GM18520 (cell line): ENCODE results near the gene POLN.

Experiments
- ATAC-seq: cut with Tn5 transposase; IDR thresholded peaks from one replicate; pipeline ENCODE4 v1.9.1; 2021; ENCODE audit not compliant: unreplicated experiment

The POLN gene

DNA sequence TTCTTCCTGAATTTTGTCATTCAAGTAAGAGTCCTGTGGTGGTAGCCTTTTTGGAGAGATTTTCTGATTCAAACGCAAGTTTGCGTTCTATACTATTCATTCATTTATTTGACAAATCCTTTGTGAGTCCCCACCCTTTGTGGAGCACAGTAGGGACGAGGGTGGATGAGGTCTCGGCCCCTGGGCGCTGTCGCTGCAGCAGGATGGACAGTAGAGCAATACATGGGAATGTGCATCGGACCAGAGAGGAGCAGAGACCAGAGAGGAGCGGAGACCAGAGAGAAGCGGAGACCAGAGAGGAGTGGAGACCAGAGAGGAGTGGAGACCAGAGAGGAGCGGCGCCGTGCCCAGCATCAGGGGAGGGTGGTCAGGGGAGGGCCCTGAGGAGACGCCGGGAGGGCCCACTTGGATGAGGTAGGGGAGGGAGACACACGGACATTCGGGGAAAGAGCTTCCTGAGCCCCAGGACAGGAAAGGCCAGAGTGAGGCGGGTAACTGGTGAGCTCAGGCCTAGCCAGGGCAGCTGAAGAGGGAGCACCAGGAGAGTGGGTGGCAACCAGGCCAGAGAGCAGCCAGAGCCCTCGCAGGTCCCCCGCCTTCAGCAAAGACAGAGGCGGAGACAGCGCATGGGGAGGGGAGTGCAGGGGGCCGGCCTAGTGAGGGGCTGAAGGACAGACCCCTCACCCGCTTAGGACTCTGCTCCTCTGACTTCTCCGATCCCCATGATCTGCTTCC, 115.4 kb downstream of the POLN start:
- no peak for ATAC-seq

DNA sequence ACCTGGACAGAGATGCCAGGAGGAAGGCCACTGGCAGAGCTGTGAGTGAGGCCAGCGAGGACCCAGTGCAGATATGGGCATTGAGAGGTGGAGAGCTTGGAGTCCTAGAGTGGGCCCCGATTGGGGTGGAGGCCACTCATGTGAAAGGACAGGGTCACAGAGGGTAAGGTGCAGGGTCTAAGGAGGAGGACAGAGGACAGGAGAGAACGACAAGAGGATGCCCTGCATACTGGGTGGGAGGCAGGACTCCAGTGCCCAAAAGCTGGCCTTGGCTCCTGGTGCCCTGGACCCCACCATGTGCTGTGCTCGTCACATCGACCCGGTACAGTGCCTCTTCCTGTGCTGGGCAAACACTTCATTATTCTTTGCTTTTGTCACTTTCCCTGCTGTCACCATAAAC, 116.1 kb downstream of the POLN start:
- ATAC-seq = no peak

DNA sequence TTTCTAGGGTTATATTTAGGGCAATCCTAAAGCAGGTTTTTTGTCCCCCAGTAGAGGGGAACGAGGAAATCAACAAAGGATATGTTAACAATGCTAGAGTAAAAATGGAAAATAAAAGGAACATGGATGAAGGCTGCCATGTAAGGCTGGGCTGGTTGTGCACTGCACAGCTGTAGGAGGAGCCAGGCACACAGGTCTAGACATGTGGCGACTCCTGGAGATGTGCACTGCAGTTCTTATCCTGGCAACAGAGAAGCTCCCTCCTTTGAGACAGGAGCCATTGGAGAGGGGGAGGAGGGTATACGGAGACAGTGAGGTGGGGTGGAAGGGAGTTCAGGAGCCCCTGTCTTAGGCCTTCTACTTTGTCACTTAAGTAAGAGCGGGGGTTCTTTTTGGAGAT, 116.9 kb downstream of the POLN start:
- no peak for ATAC-seq

DNA sequence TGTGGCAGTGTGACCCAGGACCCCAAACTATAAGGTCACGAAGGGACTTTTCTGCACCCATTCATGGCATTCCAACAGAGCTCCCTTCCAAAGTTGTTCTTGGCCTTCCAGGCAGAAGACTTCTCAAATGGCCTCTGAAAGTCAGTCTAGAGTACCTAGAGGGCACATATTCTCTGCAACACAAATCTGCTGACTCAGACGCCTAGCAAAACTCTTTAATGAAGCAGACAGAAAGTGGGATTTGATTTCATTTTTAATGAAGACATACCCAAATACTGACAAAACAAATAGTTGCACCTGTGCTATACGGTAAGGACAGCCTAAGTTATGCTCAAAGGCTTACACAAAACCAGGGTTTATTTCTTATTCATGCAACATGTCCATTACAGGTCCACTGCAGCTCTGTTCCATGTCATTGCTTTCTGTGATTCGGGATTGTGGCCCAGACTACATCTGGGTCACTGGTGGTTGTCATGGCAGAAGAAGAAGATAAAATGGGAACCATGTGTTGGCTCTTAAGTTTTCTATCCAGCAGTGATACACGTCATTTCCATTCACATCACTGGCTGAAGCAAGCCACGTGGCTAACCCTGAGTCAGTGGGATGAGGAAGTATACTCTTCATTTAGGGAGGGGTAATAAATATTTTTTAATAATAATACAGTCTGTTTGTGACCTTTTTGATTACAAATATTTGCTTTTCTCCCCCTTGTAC, 125.1 kb downstream of the POLN start:
- no peak for ATAC-seq

DNA sequence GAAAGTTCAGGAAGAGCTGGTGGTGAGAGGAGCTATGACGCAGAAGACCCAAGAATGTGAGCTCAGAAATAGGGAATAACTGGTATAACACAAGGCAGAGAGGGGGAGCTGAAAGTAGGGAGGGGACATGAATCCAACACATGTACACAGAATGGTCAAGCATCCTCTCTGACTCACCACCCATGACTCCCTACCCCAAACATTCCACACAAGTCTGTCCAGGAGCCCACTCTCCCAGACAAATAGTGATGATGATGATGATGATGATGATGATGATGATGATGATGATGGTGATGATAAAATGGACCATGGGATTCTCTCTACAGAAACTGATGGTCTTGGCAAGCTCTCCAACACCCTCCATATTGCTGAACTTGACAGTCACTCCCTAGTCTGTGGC, 136.4 kb downstream of the POLN start:
- ATAC-seq = no peak

DNA sequence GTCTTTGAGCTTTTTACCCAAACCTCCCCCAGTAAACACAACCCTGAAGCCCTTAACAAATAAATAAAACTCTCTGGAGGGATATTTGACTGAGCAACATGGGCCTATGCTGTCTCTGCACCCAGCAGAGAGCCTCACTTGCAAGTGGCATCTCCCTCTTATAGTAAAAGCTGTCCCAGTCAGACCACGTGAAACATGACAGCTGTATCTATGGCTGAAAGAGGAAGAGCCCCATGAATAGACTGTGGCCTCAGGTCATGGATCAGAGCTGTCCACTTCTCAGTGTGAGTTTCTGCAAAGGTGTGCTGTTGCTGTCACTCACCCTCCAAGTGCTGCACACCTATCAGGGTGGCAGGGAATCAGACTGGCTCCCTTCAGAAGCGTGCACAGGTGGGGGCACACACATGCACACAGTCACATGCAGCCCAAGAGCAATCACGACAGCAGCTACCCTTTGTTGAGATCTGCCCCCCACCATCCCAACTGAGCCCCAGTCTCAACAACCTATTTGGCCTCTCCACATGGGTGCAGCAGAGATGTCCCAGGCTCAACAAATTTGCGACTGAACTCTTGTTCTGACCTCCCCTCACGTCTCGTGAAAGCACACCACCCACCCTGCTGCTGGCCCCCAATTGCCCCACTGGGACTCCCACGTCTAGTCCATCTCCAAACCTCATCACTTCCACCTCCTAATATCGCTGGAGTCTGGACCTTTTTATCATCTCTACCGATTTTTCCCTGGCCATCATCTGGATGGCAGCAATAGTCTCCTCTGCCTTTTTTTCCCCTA, 137.2 kb downstream of the POLN start:
- ATAC-seq = no peak

DNA sequence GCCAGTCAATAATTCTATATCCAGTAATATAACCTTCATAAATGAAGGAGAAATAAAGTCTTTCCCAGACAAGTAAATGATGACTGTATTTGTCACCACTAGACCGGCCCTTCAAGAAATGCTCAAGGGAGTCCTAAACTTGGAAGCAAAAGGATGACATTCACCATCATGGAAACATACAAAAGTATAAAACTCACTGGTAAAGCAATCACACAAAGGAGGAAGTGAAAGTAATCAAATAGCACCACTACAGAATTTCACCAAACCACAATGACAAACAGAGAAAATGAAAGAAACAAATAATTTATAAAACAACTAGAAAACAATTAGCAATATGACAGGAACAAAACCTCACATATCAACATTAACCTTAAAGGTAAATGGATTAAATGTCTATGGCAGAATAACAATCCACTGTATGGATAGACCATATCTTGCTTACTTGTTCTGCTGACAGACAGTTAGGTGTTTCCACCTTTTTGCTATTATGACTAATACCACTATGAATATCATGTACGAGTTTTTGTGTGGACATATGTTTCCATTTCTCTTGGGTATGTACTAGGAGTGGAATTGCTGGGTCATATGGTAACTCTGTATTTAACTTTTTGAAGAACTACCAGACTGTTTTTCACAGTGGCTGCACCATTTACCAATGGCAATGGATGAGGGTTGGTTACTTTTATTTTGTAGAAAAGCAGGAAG, 137.9 kb downstream of the POLN start:
- no peak for ATAC-seq

DNA sequence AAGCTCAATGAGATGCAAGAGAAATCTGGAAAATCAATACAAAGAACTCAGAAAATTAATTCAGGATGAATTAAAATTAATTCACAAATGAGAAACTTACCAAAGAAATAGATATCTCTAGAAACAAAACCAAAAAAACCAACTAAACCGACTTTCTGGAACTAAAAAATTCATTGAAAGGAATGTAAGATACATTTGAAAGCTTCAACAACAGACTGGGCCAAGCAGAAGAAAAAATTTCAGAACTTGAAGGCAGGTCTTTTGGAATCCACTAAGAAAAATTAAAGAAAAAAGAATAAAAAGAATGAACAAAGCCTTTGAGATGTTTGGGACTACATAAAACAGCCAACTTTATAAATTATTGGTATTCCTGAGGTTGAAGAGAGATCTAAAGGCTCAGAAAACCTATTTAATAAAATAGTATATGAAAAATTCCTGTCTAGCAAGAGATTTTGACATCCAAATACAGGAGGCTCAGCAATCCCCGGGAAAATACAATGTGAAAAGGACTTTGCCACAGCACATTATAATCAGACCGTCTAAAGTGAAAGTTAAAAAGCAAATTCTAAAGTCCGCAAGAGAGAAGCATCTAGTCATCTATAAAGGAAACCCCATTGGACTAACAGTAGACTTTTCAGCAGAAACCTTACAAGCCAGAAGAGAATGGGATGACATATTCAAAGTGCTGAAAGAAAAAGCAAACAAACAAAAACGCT, 138.6 kb downstream of the POLN start:
- no peak for ATAC-seq

DNA sequence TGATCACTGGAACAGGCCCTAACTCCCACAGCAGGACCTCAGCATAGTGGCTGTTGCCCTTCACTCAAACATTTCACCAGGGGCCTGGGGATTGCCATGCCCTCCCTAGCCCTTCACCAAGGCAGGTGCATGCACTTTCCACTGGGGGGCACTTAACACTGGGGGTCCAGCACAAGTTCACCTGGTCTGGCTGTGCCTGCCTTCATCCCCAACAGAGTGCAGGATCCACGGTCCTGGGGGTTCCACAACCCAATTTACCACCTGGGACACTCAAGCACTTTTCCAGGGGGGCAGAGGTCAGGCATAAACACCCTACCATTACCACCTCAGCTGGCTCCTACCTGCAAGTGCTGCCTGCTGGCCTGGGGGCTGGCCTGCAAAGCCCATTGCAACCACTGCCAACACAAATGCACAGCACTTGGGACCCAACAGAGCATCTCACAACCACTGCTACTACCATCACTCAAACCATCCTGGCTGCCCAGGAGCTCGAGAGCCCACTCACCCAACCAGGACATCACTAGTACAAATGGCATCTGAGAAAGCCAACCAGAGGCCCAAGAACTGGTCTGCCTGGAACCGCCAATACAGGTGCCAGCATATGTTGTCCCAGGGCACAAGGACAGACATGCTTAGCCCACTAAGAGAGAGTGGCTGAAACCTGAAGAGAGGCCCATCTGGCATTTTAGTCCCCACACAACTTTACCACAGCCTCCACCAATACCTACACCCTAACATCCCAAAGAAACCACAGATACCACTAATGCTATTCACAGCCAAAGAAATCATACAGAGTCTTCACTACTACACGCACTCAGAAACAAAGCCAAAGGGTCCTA, 139.7 kb downstream of the POLN start:
- ATAC-seq = no peak

DNA sequence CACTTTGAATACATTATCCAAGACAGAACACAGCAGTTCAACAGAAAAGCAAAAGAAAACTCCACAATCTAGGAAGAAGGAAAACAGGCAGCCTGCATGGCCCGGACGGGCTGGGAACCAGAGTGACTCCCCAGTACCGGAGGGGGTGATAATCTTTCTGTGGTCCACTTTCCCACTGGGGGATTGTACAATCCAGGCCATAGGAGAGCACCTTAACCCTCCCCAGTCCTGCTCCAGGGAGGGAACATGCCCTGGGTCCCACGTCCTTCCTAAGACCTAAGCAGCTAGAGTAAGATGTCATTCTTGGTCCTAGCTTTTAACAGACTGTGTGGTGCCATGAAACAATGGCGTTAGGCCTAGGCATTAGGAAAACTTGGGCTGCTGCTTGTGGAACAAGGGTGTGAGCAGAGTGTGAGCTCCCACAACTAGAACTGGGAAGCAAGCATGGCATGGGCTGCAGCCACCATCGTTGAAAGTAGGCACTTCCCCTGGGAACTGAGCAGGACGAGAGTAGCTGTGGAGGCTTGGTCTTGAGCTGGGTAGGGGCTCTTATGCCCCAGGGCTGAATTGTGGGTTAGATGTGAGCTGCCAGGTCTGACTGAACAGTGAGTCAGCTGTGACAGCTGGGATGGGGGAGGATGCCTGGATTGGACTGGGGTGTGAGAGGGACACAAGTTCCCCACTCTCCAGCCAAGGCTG, 140.4 kb downstream of the POLN start:
- ATAC-seq = no peak

DNA sequence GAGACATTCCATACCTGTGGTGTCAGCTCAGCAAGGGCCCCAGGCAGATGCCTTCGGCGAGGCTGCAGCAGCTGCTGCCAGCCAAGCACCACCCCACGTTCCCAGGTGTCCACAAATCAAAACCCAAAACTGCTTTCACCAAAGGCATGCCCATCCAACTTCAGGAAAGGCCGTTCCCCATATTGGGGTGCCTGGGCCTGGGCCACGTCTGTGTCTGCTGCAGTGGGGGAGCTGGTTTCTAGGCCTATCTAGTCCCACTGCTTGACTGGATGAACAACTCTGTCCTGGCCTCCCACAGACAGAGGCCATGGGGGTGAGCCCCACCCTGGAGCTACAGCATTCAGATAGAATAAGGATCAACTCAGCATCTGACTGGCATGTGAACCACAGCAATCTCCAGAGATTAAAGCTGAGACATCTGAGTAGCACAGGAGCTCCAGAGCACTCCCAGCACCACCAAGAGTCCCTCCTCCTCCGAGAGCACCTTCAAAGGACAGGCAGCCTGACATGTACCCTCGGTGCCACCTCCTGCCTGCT, 145.8 kb downstream of the POLN start:
- ATAC-seq = no peak

DNA sequence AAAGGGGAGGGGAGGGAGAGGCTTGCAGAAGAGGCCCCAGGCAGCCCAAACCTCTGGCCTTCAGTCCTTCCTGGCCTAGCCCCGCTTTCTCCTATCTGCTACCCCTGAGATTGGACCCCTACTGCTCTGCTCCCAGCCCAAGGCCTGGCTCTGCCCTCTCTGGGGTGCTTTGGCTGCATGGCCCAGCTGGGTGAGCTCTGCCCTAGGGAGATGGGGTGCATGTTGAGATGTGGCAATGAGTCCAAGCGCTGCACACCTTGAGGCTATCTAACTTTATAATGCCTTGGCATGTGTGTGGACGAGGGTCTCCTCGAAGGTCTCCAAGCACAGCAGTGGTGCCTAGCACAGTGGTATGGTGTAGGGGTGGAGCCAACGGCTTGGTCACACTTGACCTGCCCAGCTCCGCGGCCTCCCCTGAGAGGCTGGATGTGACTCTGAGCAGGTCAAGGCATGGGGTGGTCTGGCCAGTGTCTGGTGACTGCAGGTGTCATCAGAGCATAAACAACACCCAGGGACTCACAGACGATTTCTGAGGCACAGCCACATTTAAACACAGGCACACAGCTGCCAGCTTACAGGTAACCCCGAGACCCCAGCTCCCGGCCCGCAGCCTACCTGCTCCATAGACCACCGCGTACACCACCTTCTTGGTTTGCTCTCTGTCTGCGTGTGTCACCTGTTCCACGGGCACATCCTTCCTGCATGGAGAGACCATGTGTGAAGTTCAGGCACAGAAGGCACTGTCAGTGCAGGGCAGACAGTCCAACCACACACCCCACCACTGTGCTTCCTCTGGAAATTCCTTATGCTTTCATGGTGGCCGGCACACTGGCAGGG, 146.5 kb downstream of the POLN start:
- ATAC-seq = no peak

DNA sequence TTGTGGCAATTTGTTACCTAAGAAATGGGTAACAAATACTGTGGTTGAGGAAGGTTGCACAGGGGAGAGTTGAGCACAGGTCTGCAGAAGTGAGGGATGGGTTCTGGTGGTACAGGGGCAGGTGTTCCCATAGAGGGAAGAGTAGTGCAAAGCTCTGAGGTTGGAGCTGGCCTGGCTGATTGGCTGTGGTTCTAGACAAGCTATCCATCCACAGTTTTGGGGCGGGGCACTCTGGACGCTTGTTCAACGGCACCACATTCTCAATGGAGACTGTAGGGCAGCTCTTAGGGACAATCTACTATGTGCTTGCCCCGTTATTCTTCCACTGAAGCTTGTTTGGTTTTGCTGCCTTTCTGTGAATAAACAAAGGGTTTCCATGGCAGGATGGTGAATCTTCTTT, 147.4 kb downstream of the POLN start:
- no peak for ATAC-seq

DNA sequence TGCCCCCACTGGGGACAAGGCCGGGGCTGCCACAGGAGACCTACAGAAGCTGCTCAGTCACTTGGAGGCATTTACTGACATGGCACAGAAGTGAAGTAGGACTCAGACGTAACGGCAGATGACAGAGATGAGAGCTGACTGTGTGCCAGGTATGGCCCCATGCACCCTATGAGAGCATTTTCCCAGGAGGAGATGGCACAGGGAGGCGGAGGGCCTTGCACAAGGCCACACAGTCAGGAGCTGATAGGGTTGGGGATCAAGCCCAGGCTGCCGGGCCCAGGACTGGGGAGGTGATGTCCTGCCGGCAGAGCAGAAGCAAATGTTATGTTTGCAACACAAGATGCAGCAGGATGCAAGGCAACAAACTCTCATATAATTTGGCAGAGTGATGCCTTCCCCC, 148.7 kb downstream of the POLN start:
- ATAC-seq = no peak

DNA sequence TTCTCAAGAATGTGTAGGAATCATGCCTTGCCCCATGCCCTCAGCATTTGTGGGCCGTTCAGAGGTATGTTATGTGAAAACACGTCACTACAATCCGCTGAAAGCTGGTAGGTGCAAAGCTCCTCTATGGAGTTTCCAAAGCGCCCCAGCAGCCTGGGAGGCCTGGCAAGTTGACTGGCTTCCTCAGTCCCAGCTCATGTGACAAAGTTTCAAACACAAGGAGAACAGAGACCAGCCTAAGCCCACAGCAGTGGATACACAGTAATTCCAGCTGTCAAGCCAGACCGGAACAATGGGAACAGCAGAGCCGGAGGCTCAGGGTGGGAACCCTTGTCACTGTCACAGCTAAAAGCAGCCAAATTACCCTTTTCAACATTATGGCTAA, 149.3 kb downstream of the POLN start:
- no peak for ATAC-seq

DNA sequence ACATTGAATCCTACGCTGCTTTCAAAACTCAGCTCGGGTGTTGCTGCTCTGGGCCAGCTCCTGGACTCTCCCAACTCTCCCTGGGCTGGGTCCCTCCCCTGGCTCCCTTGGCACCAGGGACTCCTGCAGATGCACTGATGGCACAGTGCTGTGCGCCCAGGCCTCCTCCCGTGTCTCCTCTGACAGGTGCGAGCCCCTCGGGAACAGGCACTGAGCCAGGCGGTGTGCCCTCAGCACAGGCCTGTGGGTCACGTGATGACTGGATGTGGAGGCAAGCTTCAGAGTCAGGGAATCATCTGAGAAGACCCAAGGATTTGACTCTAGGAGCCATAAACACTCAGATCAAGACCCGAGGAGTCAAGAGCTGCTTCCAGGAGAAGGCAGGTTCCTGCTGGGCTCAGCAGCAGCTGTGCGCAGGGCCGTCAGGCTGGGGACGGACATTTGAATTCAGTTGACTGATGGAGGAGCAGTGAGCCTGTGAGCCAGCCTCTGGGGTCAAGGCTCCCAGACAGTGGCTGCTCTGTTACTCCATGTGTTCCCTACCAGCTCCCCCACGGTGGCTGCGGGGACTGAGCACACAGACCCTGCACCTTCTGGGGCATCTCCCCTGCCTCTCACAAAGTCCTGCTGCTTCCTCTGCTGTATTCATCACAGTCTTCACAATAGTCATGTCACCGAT, 149.8 kb downstream of the POLN start:
- ATAC-seq = no peak

DNA sequence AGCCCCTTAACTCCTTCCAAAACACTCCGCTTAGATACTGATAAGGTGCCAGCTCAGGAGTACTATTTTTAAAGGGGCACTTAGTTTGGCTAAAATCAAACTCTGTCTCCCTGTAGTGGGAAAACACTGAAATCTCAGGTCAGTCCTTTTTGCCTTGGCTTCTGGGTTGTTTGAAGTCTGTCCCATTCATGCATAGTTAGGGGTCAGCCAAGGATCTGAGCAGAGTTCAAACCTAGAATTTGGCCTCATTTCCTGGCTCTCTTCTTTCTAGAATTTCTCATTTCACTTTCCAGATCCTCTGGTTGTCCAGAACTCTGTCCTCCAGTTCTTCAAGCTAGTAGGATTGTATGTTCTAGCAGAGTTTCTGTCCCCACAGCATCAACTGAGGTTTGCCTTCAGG, 151.3 kb downstream of the POLN start:
- ATAC-seq = no peak

DNA sequence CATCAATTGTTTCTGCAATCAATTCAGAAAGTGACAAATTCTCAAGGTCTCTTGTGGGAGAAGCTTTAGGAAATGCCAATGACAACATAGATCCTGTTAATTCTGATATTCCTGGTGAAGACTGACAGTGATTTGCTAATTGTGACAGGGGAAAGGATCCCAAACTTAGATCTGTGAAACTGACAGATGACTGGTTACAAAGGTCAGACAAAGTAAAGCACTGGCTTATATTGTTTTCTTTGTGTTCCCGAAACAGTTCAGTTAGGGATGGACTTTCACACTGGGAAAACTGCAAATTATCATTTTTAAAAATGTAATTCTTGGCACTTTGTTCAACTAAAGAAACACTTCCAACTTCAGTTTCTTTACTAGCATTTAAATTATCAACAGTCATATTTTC, 152.7 kb downstream of the POLN start:
- no peak for ATAC-seq
